Measurements from ENCODE around the gene MTMR3.

Gene MTMR3

GRCh38 chr22:29871684-29872083, 11.3 kb upstream of the MTMR3 start:
- H3K4me3 ChIP-seq (ENCODE audit: low read length), result no peak overlapping the region
- no peak for DNase-seq (ENCODE audit: low read depth)
- no peak for TF ChIP-seq CTCF (conservative IDR thresholded peaks at IDR 0.05; ENCODE audit: low read length)

- DNase-seq (ENCODE audit: low read depth), result no peak
- no peak for TF ChIP-seq CTCF (conservative IDR thresholded peaks at IDR 0.05; ENCODE audit: low read length)
- no peak overlapping the region for H3K4me3 ChIP-seq (ENCODE audit: low read length)
Measured at GRCh38 chr22:29872144-29872893, 10.7 kb upstream of the MTMR3 start.

GRCh38 chr22:29872989-29873388, 10.0 kb upstream of the MTMR3 start:
- TF ChIP-seq CTCF (conservative IDR thresholded peaks at IDR 0.05; ENCODE audit: low read length), result no peak
- DNase-seq (ENCODE audit: low read depth), result no peak
- H3K4me3 ChIP-seq (ENCODE audit: low read length), result no peak overlapping the region

- no peak for DNase-seq (ENCODE audit: low read depth)
- TF ChIP-seq CTCF (conservative IDR thresholded peaks at IDR 0.05; ENCODE audit: low read length), result no peak
- H3K4me3 ChIP-seq (ENCODE audit: low read length), result no peak overlapping the region
Measured at GRCh38 chr22:29873943-29874342, 9.0 kb upstream of the MTMR3 start.

GRCh38 chr22:29877620-29878019, 5.4 kb upstream of the MTMR3 start:
- DNase-seq (ENCODE audit: low read depth), result peak; percentile 75
- no peak for TF ChIP-seq CTCF (conservative IDR thresholded peaks at IDR 0.05; ENCODE audit: low read length)

GRCh38 chr22:29879753-29880152, 3.2 kb upstream of the MTMR3 start:
- H3K4me3 ChIP-seq (ENCODE audit: low read length), result no peak overlapping the region
- DNase-seq (ENCODE audit: low read depth), result no peak
- TF ChIP-seq CTCF (conservative IDR thresholded peaks at IDR 0.05; ENCODE audit: low read length), result no peak

More at GRCh38 chr22:29877620-29878019, 5.4 kb upstream of the MTMR3 start:
- H3K4me3 ChIP-seq (ENCODE audit: low read length), result no peak overlapping the region

GRCh38 chr22:29882716-29883044, 294 bp upstream of the MTMR3 start:
- peak overlapping the region; percentile 27 for H3K4me3 ChIP-seq (ENCODE audit: low read length)
- no peak for TF ChIP-seq CTCF (conservative IDR thresholded peaks at IDR 0.05; ENCODE audit: low read length)
- DNase-seq (ENCODE audit: low read depth), result no peak

Measured in AG10803 (cell line).